ENCODE measurements around the gene SURF6. TPM values are rescaled to one million over a fixed set of nuclear protein-coding genes. Genes with fewer than 3 reads are reported as not detected.

Gene SURF6
- total RNA-seq, 1 donor = 7.6 TPM

DNA sequence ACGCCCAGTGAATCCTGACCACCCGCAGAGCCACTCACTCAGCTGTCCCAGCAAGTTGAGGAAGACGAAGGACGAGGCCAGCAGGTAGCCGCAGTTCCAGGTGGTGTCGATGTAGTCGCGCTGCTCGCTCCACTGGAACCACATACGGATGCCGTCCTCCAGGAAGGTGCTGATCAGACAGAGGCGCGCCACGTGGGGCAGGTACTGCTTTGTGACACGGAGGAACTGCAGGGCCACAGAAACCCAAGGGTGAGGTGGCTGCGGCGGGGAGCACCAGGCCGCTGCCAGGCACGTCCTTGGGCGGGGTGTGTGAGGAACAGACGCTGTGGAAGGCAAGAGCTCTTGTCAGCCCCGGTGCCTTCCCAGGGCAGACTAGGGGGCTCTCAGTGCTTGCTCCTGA lies 31.2 kb upstream of the SURF6 start:
- H4K20me1 ChIP-seq (ENCODE audit: insufficient read depth, low read length) = peaks cover 91% of the 10 kb centered on the region
- H3K79me2 ChIP-seq (ENCODE audit: insufficient read depth, low read length) = peaks cover 98% of the 10 kb centered on the region
- H3K27ac ChIP-seq (ENCODE audit: low read depth, low read length) = no peak overlapping the region
- H3K36me3 ChIP-seq (ENCODE audit: insufficient read depth, low read length) = peaks cover 74% of the 10 kb centered on the region
- TF ChIP-seq, protein P1, sequence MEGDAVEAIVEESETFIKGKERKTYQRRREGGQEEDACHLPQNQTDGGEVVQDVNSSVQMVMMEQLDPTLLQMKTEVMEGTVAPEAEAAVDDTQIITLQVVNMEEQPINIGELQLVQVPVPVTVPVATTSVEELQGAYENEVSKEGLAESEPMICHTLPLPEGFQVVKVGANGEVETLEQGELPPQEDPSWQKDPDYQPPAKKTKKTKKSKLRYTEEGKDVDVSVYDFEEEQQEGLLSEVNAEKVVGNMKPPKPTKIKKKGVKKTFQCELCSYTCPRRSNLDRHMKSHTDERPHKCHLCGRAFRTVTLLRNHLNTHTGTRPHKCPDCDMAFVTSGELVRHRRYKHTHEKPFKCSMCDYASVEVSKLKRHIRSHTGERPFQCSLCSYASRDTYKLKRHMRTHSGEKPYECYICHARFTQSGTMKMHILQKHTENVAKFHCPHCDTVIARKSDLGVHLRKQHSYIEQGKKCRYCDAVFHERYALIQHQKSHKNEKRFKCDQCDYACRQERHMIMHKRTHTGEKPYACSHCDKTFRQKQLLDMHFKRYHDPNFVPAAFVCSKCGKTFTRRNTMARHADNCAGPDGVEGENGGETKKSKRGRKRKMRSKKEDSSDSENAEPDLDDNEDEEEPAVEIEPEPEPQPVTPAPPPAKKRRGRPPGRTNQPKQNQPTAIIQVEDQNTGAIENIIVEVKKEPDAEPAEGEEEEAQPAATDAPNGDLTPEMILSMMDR (IDR thresholded peaks at IDR 0.05; ENCODE audit: extremely low read depth, low read depth, low read length) = no peak
- no peak overlapping the region for H2AFZ ChIP-seq (ENCODE audit: low read length)
- DNase-seq (ENCODE audit: insufficient read length, low spot score, missing footprints) = peak; percentile 15
- no peak overlapping the region for H3K4me2 ChIP-seq (ENCODE audit: insufficient read depth, low read length)
- H3K27me3 ChIP-seq (ENCODE audit: insufficient read depth, low read length) = no peaks in the 10 kb centered on the region
- H3K4me1 ChIP-seq (ENCODE audit: insufficient read depth, low read length) = peaks cover 44% of the 10 kb centered on the region
- H3K4me3 ChIP-seq (ENCODE audit: insufficient read depth, low read length) = no peak overlapping the region
- no peaks in the 10 kb centered on the region for H3K9me3 ChIP-seq (ENCODE audit: low read depth, low read length)

DNA sequence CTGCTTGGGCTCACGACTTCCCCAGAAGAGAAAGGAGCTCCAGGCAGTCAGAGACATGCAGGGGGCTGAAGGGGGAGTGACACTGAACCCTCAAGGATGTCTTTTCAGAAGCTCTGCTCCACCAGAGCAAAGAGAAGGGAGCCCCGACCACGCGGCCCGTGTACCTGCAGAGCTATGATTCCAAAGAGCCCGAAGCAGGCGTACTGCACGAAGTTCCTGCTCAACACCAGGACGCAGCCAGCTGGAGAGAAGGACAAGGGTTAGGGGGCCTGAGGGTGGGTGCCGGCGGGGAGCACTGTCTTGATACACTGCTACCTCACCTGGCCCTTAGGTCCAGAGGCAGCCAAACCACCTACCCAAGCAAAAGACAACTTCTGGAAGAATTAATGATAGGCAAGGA lies 30.4 kb upstream of the SURF6 start:
- Histone ChIP-seq H3K4me1 (ENCODE audit: insufficient read depth, low read length) (peaks cover 36% of the 10 kb centered on the region), H3K9me3 (ENCODE audit: low read depth, low read length) (no peaks in the 10 kb centered on the region), H3K27ac (ENCODE audit: low read depth, low read length) (no peak overlapping the region), H4K20me1 (ENCODE audit: insufficient read depth, low read length) (peaks cover 89% of the 10 kb centered on the region), H3K4me3 (ENCODE audit: insufficient read depth, low read length) (no peak overlapping the region), H3K4me2 (ENCODE audit: insufficient read depth, low read length) (no peak overlapping the region), H2AFZ (ENCODE audit: low read length) (no peak overlapping the region), H3K27me3 (ENCODE audit: insufficient read depth, low read length) (no peaks in the 10 kb centered on the region), H3K36me3 (ENCODE audit: insufficient read depth, low read length) (peaks cover 79% of the 10 kb centered on the region), H3K79me2 (ENCODE audit: insufficient read depth, low read length) (peaks cover 98% of the 10 kb centered on the region)
- DNase-seq (ENCODE audit: insufficient read length, low spot score, missing footprints) = peak; percentile 14
- TF ChIP-seq, protein P1 (IDR thresholded peaks at IDR 0.05; ENCODE audit: extremely low read depth, low read depth, low read length) = no peak

DNA sequence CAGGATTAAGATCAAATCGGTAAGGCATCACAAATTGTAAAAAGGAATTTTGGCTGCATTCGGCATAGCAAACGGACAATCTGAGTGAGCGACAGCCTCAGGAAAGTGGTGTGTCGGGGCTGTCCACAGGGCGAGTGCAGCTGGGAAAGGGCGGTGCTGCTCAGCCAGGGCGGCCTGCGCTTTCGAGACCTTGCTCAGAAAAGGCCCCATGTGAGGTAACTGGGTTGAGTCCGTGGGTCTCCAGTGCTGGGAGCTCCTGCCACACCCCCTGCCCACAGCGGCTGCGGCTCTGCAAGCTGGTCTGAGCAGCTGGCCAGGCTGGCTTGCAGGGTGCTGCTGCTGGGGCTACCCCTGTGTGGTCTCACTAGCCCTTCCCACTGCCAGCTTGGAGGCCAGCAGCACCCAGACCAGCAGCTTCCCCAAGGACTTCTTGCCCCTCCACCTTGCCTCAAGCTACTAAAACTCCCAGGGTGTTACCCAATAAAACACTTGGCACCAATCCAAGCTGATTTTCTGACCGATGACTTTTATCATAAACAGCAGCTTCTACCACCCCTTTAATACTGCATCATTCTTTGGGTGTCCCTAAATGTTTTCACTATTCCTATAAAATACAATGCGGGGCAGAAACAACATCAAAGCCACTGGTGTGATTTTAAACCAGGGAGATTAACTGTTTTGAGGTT lies 26.5 kb upstream of the SURF6 start:
- Histone ChIP-seq H3K27ac (ENCODE audit: low read depth, low read length) (no peak overlapping the region), H3K36me3 (ENCODE audit: insufficient read depth, low read length) (peaks cover 72% of the 10 kb centered on the region), H3K4me1 (ENCODE audit: insufficient read depth, low read length) (peaks cover under 1% of the 10 kb centered on the region), H3K4me2 (ENCODE audit: insufficient read depth, low read length) (no peak overlapping the region), H4K20me1 (ENCODE audit: insufficient read depth, low read length) (peaks cover 73% of the 10 kb centered on the region), H3K9me3 (ENCODE audit: low read depth, low read length) (no peaks in the 10 kb centered on the region), H3K79me2 (ENCODE audit: insufficient read depth, low read length) (peaks cover 90% of the 10 kb centered on the region), H3K27me3 (ENCODE audit: insufficient read depth, low read length) (no peaks in the 10 kb centered on the region), H3K4me3 (ENCODE audit: insufficient read depth, low read length) (no peak overlapping the region), H2AFZ (ENCODE audit: low read length) (no peak overlapping the region)
- TF ChIP-seq, protein P1 (IDR thresholded peaks at IDR 0.05; ENCODE audit: extremely low read depth, low read depth, low read length) = no peak
- no peak for DNase-seq (ENCODE audit: insufficient read length, low spot score, missing footprints)

DNA sequence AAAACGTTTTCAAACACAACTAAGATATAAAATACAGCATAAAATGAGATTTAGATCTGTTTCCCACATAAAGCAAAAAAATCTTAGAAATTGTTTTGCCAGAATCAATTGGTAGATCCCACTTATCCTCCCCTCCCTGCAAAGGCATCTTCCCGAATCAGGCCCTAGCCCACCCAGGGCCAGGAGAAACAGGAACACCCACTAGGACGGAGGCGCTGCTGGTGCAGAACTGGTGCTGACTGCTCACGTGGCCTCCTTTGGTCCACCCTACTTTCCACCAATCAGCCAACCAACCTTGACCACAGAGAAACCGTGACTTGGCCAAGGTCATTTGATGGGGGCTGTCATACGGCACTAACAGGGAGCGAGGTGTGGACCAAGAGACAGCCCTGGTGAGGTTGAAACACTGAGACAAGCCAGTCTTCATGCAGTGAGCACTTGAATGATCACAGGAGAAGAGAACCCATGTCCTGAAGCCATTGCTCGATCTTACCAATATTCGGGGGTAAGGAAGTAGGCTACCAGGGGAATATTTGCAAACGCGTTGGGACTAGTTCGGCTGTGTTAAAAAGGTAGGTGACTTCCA lies 25.6 kb upstream of the SURF6 start:
- no peaks in the 10 kb centered on the region for H3K9me3 ChIP-seq (ENCODE audit: low read depth, low read length)
- H3K27me3 ChIP-seq (ENCODE audit: insufficient read depth, low read length) = no peaks in the 10 kb centered on the region
- TF ChIP-seq, protein P1 (IDR thresholded peaks at IDR 0.05; ENCODE audit: extremely low read depth, low read depth, low read length) = no peak
- H3K4me3 ChIP-seq (ENCODE audit: insufficient read depth, low read length) = no peak overlapping the region
- peaks cover 90% of the 10 kb centered on the region for H3K79me2 ChIP-seq (ENCODE audit: insufficient read depth, low read length)
- H3K27ac ChIP-seq (ENCODE audit: low read depth, low read length) = no peak overlapping the region
- peak; percentile 47 for DNase-seq (ENCODE audit: insufficient read length, low spot score, missing footprints)
- H4K20me1 ChIP-seq (ENCODE audit: insufficient read depth, low read length) = peaks cover 67% of the 10 kb centered on the region
- H3K36me3 ChIP-seq (ENCODE audit: insufficient read depth, low read length) = peaks cover 63% of the 10 kb centered on the region
- no peak overlapping the region for H3K4me2 ChIP-seq (ENCODE audit: insufficient read depth, low read length)
- H3K4me1 ChIP-seq (ENCODE audit: insufficient read depth, low read length) = peaks cover 9% of the 10 kb centered on the region
- no peak overlapping the region for H2AFZ ChIP-seq (ENCODE audit: low read length)

Data from osteoblast (primary cell).